ENCODE data around the gene RGR. TPM values are rescaled to one million over a fixed set of nuclear protein-coding genes. Genes with fewer than 3 reads are reported as not detected.
A peak's percentile ranks its signal among the peaks of the same experiment; 100 is the strongest.

RGR gene
- total RNA-seq, 2 experiments from 2014 or later: not detected

DNA sequence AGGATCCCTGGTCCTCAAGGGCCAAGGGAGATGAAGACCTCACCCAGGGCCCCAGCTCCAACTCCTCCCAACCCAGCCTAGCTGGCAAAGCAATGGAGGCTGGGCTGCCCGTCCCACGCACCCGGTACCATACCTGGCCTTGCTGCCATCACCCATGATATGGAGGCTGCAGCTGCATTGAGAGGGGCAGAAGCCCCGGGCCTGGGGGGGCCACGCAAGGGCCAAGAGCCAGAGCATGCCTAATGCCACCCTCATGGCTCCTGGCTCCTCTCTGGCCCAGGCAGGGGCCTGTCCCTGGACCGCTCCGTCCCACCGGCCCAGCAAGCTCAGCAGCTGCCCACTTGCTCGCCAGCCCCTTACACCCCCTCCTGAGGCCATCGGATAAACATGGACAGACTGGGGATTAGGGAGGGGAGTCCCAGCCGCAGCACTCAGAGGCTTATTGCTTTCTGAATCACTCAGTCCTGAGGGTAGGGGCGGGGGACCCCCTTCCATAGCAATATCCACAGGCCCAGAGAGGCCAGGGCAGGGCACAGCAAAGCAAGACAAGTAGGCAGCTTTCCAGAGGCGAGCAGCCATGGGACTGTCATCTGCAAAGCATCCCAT lies 3.6 kb upstream of the RGR start, which contains the start of gene LRIT1:
TSS of gene LRIT1 (minus strand) at position 362 of the 606 bp plus-strand sequence. CDS start at position 255, 107 bp downstream.
- no peaks in the 10 kb centered on the region for H3K36me3 Mint-ChIP-seq
- no peak within 1 kb of the TSS for H3K27ac Mint-ChIP-seq
- H3K4me3 Mint-ChIP-seq: no peak within 1 kb of the TSS
- POLR2A ChIA-PET: no interaction called here
- H3K4me1 Mint-ChIP-seq (ENCODE audit: low read depth): no peaks in the 10 kb centered on the region
- CTCF ChIA-PET: interaction anchor here (1.1 kb wide), 1 partner anchor 16 kb away, joined by 3 read pairs; no protein-coding TSS in a partner anchor
- intact Hi-C loops (cut with micrococcal nuclease): no loop called here
- peaks cover 11% of the 10 kb centered on the region for H3K27me3 Mint-ChIP-seq
- no peaks in the 10 kb centered on the region for H3K9me3 Mint-ChIP-seq
- no peak for DNase-seq

DNA sequence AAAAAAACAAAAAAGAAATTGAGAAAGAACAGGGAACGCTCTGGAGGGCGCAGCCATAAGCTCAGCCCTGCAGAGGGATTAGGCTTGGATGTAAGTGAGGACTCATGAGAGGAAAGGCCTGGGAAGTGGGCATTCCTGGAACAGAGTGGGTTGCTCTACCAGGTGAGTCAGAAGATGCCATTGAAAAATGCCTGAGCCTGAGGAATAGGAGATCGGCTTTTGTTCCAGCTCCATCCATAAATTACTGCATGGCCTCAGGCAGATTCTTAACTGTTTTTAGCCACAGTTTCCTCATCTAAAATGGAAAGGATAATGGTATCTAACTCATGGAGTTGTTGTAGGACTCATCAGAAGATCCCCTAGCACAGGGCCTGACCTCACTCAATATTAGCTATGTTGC lies 1.1 kb upstream of the RGR start:
- Mint-ChIP-seq H3K4me1 (ENCODE audit: low read depth) (no peaks in the 10 kb centered on the region), H3K27ac (no peak overlapping the region), H3K27me3 (peaks cover 2% of the 10 kb centered on the region), H3K9me3 (no peaks in the 10 kb centered on the region), H3K4me3 (no peak overlapping the region), H3K36me3 (no peaks in the 10 kb centered on the region)
- DNase-seq: no peak
- CTCF ChIA-PET: interaction anchor here (0.6 to 2.8 kb wide), 4 partner anchors 21 to 230 kb away, joined by 3 to 8 read pairs (median 4); no protein-coding TSS in a partner anchor
- POLR2A ChIA-PET: no interaction called here
- intact Hi-C loops (cut with micrococcal nuclease): no loop called here

DNA sequence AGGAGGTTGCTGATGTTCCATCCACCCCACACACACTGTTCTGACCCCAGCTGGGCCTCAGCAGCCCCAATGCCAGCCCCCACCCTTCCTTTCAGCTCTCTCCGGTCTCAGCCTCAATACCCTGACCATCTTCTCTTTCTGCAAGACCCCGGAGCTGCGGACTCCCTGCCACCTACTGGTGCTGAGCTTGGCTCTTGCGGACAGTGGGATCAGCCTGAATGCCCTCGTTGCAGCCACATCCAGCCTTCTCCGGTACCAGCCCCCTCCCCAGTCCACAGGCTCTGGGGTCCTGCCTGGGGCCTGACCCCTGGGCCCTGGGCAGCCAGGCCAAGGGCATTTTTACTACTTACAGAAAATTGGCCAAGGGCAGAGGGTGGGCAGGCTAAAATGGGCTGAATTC lies 2.6 kb downstream of the RGR start:
- intact Hi-C loops (cut with micrococcal nuclease): no loop called here
- Mint-ChIP-seq H3K36me3 (no peaks in the 10 kb centered on the region), H3K9me3 (no peaks in the 10 kb centered on the region), H3K27ac (no peak overlapping the region), H3K4me3 (no peak overlapping the region), H3K4me1 (ENCODE audit: low read depth) (no peaks in the 10 kb centered on the region), H3K27me3 (peaks cover 2% of the 10 kb centered on the region)
- DNase-seq: no peak
- POLR2A ChIA-PET: no interaction called here
- CTCF ChIA-PET: no interaction called here

DNA sequence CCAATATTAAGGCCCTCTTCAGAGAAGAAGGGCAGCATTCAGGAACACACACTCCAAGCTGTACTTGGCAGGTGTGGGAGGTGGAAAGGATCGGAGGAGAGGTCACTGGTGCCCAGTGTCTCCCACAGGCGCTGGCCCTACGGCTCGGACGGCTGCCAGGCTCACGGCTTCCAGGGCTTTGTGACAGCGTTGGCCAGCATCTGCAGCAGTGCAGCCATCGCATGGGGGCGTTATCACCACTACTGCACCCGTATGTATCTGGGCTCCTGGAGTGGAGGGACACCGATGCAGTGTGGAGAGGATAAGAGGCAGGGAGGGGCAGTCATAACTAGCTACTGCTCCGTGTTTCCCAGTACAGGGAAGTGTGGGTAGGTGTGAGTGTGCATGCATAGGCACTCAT lies 3.9 kb downstream of the RGR start:
- POLR2A ChIA-PET: no interaction called here
- CTCF ChIA-PET: interaction anchor here (1.6 kb wide), 1 partner anchor 16 kb away, joined by 7 read pairs; no protein-coding TSS in a partner anchor
- Mint-ChIP-seq H3K27me3 (peaks cover 2% of the 10 kb centered on the region), H3K36me3 (no peaks in the 10 kb centered on the region), H3K4me1 (ENCODE audit: low read depth) (no peaks in the 10 kb centered on the region), H3K9me3 (no peaks in the 10 kb centered on the region), H3K27ac (no peak overlapping the region), H3K4me3 (no peak overlapping the region)
- DNase-seq: no peak
- intact Hi-C loops (cut with micrococcal nuclease): no loop called here

DNA sequence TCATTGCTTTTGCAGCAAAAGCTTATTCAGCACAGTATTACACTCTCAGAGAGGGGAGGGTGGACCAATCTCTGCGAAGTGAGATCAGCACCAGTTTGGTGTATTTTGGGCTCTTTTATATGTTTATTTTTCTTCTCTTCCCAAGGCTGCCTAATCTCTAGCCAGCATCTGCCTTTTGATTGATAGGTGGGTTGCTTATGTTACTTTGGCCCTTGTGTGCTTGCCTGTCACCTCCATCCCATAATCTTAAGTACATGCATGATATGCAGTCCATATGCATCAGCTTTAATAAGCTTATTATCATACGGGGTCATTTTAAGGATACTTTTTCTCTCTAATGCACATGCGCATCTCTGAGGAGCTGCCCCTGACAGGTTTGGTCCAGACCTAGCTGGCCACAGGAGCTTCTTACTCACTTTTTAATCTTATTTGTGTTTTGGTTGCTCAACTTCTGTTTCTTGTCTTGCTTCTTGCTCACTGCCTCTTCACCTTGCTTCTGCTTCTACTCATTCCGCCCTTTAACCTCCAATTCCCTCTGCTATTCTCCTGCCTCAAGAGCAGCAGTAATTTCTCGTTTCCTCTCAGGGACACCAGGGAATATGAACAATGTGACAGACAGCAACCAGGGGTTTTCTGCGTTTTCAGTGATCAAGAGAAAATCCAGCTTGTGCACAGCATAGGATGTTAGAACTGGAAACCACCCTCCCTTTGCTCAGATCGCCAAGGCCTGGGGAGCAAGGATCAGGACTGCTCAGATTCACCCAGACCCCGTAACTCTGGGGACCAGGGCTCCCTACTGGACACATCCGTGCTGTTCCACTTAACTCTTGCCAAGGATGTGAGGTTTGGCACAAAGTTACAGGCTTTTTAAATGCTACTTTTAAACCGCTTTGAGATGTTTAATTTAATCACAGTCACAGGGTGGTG lies 10.0 kb downstream of the RGR start:
- intact Hi-C loops (cut with micrococcal nuclease): loop anchor here (5.0 kb wide), 1 partner anchor 113 kb away; no protein-coding TSS in a partner anchor
- POLR2A ChIA-PET: no interaction called here
- no peak overlapping the region for H3K4me3 Mint-ChIP-seq
- H3K36me3 Mint-ChIP-seq: no peaks in the 10 kb centered on the region
- no peak overlapping the region for H3K27ac Mint-ChIP-seq
- peaks cover 2% of the 10 kb centered on the region for H3K4me1 Mint-ChIP-seq (ENCODE audit: low read depth)
- CTCF ChIA-PET: interaction anchor here (0.8 to 1.0 kb wide), 2 partner anchors 9 to 282 kb away, joined by 3 to 5 read pairs; no protein-coding TSS in a partner anchor
- H3K27me3 Mint-ChIP-seq: peaks cover 4% of the 10 kb centered on the region
- no peak for DNase-seq
- no peaks in the 10 kb centered on the region for H3K9me3 Mint-ChIP-seq

DNA sequence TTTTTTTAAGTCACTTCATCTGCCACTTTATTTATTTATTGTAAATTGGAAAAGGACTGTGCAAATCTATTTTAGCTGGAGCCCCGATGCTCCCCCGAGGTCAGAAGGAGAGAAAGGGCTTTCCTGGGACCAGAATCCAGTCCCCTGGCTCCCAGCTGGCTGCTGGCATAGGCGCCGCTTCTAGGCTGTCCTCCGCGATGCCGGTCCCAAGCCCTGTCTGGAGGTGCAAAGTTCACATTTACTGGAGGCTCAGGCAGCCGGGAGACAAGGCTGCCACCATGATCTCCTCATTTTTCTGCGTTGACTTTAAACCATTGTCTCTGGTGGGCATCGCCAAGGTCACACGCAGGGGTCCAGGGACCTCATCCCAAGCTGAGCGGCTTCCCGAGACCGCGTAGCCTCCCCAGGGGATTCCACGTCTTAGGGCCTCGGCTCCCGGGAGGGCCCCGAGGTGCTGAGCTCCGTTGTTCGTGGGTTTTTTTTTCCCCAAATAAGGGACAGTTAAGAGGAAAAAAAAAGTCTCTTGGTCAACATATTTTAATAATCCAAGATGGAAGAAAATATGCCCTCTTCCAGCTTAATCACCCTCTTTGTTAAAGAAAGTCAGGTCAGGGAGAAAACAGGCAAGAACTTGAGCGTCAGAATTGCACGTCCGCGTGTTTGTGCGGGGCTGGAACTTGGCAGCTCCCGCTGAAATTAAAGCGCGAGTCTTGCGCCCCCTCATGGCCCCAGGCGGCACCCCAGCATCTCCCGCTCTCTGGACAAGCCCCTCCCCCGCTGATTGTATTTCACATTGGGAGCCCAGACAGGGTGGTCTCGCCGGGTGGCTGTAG lies 11.9 kb downstream of the RGR start:
- Mint-ChIP-seq H3K4me1 (ENCODE audit: low read depth) (peaks cover 2% of the 10 kb centered on the region), H3K27me3 (peaks cover 9% of the 10 kb centered on the region), H3K9me3 (no peaks in the 10 kb centered on the region), H3K4me3 (no peak overlapping the region), H3K36me3 (no peaks in the 10 kb centered on the region), H3K27ac (no peak overlapping the region)
- POLR2A ChIA-PET: no interaction called here
- intact Hi-C loops (cut with micrococcal nuclease): loop anchor here (5.0 kb wide), 1 partner anchor 114 kb away; no protein-coding TSS in a partner anchor
- CTCF ChIA-PET: interaction anchor here (0.7 to 2.1 kb wide), 23 partner anchors 8 to 292 kb away, joined by 3 to 12 read pairs (median 4); partner anchors contain the start of genes CCSER2 and LRIT1
- DNase-seq: peak; percentile 71

DNA sequence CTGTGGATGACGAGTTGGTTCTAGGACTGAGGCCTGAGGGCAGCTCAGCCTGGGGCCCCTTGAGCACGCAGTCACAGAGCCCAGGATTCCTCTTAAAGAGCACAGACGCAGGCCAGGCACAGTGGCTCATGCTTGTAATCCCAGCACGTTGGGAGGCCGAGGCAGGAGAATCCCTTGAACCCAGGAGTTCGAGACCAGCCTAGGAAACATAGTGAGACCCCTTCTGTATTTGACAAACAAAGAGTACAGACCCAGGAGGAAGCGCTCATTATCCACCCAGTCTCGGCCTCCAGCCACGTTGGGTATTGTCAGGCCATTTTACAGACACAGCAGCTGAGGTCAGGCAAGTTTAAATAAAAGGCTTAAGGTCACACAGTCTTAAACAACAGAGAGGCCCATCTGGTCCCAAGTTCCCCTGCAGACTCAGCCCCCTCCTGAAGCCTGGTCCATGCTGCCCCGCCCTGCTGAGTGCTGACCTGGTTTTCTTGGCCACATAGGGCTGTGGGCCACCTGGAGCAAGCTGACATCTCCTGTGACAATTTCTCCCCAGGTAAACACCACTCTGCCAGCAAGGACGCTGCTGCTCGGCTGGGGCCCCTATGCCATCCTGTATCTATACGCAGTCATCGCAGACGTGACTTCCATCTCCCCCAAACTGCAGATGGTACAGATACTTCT lies 12.6 kb downstream of the RGR start:
- H3K9me3 Mint-ChIP-seq: no peaks in the 10 kb centered on the region
- POLR2A ChIA-PET: no interaction called here
- H3K4me3 Mint-ChIP-seq: no peak overlapping the region
- intact Hi-C loops (cut with micrococcal nuclease): loop anchor here (5.0 kb wide), 1 partner anchor 115 kb away; no protein-coding TSS in a partner anchor
- H3K4me1 Mint-ChIP-seq (ENCODE audit: low read depth): peaks cover 2% of the 10 kb centered on the region
- CTCF ChIA-PET: interaction anchor here (0.7 to 2.1 kb wide), 21 partner anchors 9 to 292 kb away, joined by 3 to 12 read pairs (median 4); partner anchors contain the start of genes CCSER2 and LRIT1
- DNase-seq: no peak
- H3K36me3 Mint-ChIP-seq: no peaks in the 10 kb centered on the region
- no peak overlapping the region for H3K27ac Mint-ChIP-seq
- H3K27me3 Mint-ChIP-seq: peaks cover 9% of the 10 kb centered on the region

DNA sequence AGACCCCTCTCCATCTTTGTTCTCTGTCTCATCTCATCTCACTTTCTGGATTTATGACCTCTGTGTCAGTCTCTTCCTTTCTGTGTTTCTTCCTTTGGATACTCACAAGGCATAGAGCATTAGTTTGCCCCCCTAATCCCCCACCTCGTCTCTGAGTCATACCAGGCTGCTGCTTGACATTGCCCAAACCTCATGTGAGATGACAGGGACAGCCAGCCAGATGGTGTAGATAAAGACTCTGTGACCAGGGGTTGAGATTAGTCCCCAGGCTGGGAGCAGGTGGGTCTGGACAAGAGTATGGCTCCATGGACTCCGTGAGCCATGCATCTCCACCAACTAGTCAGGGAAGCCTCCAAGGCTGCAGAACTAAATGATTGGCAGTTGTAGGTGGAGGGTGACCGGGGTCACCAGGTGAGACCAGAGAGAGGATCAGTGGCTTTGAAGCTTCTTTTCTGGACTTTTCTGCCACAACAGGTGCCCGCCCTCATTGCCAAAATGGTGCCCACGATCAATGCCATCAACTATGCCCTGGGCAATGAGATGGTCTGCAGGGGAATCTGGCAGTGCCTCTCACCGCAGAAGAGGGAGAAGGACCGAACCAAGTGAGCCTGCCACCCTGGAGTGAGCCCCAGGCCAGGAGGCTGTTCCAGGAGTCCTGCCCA lies 13.3 kb downstream of the RGR start:
- peaks cover 2% of the 10 kb centered on the region for H3K4me1 Mint-ChIP-seq (ENCODE audit: low read depth)
- no peak overlapping the region for H3K27ac Mint-ChIP-seq
- POLR2A ChIA-PET: no interaction called here
- DNase-seq: no peak
- no peaks in the 10 kb centered on the region for H3K9me3 Mint-ChIP-seq
- intact Hi-C loops (cut with micrococcal nuclease): loop anchor here (5.0 kb wide), 1 partner anchor 116 kb away; no protein-coding TSS in a partner anchor
- peaks cover 12% of the 10 kb centered on the region for H3K27me3 Mint-ChIP-seq
- no peak overlapping the region for H3K4me3 Mint-ChIP-seq
- no peaks in the 10 kb centered on the region for H3K36me3 Mint-ChIP-seq
- CTCF ChIA-PET: interaction anchor here (1.1 to 1.7 kb wide), 3 partner anchors 34 to 110 kb away, joined by 4 to 11 read pairs (median 4); no protein-coding TSS in a partner anchor

DNA sequence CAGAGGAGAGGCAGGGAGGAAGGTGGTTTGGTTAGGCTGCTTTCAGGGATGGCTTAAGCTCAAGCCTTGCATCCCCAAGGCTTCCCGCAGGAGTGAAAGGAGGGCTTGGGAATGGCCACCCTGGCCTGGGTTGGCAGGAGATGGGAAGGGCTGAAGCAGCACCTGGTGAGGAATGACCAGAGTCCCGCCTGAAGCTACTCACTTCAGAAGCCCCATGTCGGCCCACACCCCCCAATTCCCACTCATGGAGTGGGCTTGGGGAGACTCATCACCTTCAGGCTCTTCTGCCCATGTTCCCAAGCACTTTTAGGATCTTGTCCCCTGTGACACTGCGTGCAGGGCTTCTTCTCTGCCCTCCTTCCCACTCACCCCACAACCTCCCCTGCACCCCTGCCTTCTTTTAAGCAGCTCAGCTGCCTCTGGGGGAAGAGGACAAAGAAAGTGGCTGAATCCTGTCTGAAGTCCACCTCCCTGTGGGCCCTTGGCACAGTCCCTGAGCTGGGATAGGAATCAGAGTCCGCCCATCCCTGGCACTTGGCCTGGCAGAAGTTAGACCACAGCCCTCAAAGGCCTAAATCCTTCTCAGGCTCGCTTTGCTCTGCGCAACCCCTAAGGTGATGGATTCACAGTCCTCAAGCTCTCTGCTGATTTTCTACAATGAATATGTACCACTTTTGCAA lies 16.5 kb downstream of the RGR start:
- H3K4me3 Mint-ChIP-seq: no peak overlapping the region
- H3K36me3 Mint-ChIP-seq: no peaks in the 10 kb centered on the region
- H3K27ac Mint-ChIP-seq: no peak overlapping the region
- DNase-seq: no peak
- peaks cover 20% of the 10 kb centered on the region for H3K27me3 Mint-ChIP-seq
- ChIA-PET CTCF (interaction anchor here (1.1 to 12.0 kb wide), 2 partner anchors 168 to 275 kb away, joined by 4 to 336 read pairs; no protein-coding TSS in a partner anchor), POLR2A (no interaction called here)
- H3K9me3 Mint-ChIP-seq: no peaks in the 10 kb centered on the region
- H3K4me1 Mint-ChIP-seq (ENCODE audit: low read depth): peaks cover 12% of the 10 kb centered on the region
- intact Hi-C loops (cut with micrococcal nuclease): no loop called here

DNA sequence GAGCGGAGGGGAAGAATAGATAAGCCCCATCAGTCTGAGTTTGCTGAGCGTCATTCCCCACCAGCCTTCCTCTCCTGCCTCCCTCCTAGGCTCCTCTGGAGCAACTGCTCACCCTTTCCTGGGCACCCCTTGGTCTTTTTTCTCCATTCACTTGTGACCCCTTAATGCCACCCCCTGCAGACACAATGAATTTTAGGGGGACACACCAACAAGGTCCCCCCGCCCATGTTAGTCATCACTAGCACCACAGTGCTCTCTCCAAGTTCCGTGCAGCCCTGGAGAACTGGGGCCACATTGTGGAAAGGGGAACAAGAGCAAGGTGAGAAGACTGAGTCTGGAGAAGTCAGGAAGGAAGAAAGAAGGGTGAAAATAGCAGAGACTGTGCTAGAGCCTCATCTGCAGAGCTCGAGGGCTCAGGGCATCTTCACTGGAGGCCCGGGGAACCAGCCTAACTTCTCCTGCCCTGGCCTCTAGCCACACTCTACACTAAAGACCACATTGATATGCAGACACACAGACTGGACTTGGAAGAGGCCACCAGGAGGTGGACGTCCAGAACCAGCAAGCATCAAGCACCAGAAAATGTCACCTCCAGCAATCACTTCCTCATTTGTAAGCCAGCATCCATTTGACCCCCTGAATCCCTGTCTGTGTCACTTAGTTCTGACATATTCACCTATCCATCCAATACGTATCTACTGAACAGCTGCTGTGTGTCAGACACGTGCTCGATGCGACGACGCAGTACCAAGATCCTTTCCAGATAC lies 17.5 kb downstream of the RGR start:
- H3K27me3 Mint-ChIP-seq: peaks cover 17% of the 10 kb centered on the region
- intact Hi-C loops (cut with micrococcal nuclease): no loop called here
- no peaks in the 10 kb centered on the region for H3K9me3 Mint-ChIP-seq
- no peaks in the 10 kb centered on the region for H3K36me3 Mint-ChIP-seq
- no peak overlapping the region for H3K4me3 Mint-ChIP-seq
- ChIA-PET POLR2A (no interaction called here), CTCF (interaction anchor here (1.1 to 12.0 kb wide), 3 partner anchors 114 to 274 kb away, joined by 3 to 336 read pairs (median 7); no protein-coding TSS in a partner anchor)
- no peak overlapping the region for H3K27ac Mint-ChIP-seq
- H3K4me1 Mint-ChIP-seq (ENCODE audit: low read depth): peaks cover 15% of the 10 kb centered on the region
- no peak for DNase-seq

All from activated CD4-positive, alpha-beta memory T cell treated with anti-CD3 and anti-CD28 coated beads for 36 hours (primary cell).